SK-N-SH treated with all-trans-retinoic acid at 6 μM for 48 hours (cell line): ENCODE results near the gene SNED1.

Source experiments
- PATZ1 ChIP-seq: fragments of 250-450 bp; sonication (Bioruptor Pico); IDR thresholded peaks from 2 replicates; pipeline ENCODE4 v1.8.0; 2020; ENCODE audit warnings: mild to moderate bottlenecking, moderate library complexity, borderline replicate concordance
- ZC3H10 ChIP-seq: fragments of 250-450 bp; sonication (Bioruptor Pico); IDR thresholded peaks from 2 replicates; pipeline ENCODE4 v1.5.1; 2021; ENCODE audit warnings: mild to moderate bottlenecking, moderate library complexity
- ZNF565 ChIP-seq: fragments of 450-650 bp; formaldehyde crosslinking; conservative IDR thresholded peaks from 2 replicates; pipeline ENCODE4 v1.5.0; 2020; ENCODE audit warnings: low read depth, mild to moderate bottlenecking, moderate library complexity

- no peak for TF ChIP-seq PATZ1 (CRISPR knock-in tag)
- no peak for TF ChIP-seq ZC3H10 (CRISPR knock-in tag)
- TF ChIP-seq ZNF565 (CRISPR knock-in tag), result no peak
Observed at GRCh38 chr2:241107031-241107783, 108.8 kb downstream of the SNED1 start.
